B cell (primary cell): ENCODE data around the gene NDC1. TPM values are rescaled to one million over a fixed set of nuclear protein-coding genes. Genes with fewer than 3 reads are reported as not detected.

ENCODE experiments used
- ATAC-seq: fragments of 200-7000 bp; cut with Tn5 transposase; one replicate; pipeline ENCODE4 v1.10.0; 2021; ENCODE audit warnings: low read depth, mild to moderate bottlenecking, moderate number of reproducible peaks, moderate library complexity
- CTCF ChIA-PET: fragments of 350-600 bp; sonication (Branson Sonifier 250); formaldehyde crosslinking; loops from one replicate; lab custom pipeline; 2021; ENCODE audit warnings: antibody characterized with exemption, inconsistent platforms; lab: Charles Lee
- POLR2A ChIA-PET: fragments of 350-600 bp; sonication (Branson Sonifier 250); formaldehyde crosslinking; loops from one replicate; lab custom pipeline; 2021; ENCODE audit warnings: antibody characterized with exemption; lab: Charles Lee
- DNase-seq: peaks from one replicate; pipeline ENCODE4 v3.0.0; 2013
- H2AFZ ChIP-seq: 2 replicates; pipeline ENCODE4 v1.6.1; 2012; ENCODE audit warnings: mild to moderate bottlenecking, low read depth, low read length; ENCODE audit not compliant: insufficient read depth, poor library complexity, severe bottlenecking
- H3K27ac ChIP-seq, 2 donors: 1 replicate in 1 of 2; 2 replicates in 1 of 2; pipeline ENCODE4 v1.5.1; 2012 to 2013; ENCODE audit warnings: low read length in 2 of 2, mild to moderate bottlenecking in 2 of 2, moderate library complexity in 1 of 2
- H3K27me3 ChIP-seq, 4 experiments: fragments of 200-600 bp in 1 of 4; sonication (generic) in 1 of 4; replicated peaks in 1 of 4; 1 replicate in 2 of 4; 2 replicates in 2 of 4; pipeline versions ENCODE4 v1.6.1 to v1.7.0; 2013 to 2016; ENCODE audit warnings: low read length in 3 of 4, mild to moderate bottlenecking in 2 of 4, mixed read lengths in 1 of 4, moderate library complexity in 1 of 4; ENCODE audit not compliant: insufficient read depth in 4 of 4, control insufficient read depth in 3 of 4; ENCODE audit errors: control extremely low read depth in 1 of 4
- H3K36me3 ChIP-seq, 2 experiments: replicated peaks in 1 of 2; 1 replicate in 1 of 2; 2 replicates in 1 of 2; pipeline versions ENCODE4 v1.6.1 to v1.7.1; 2013; ENCODE audit warnings: low read length in 1 of 2; ENCODE audit not compliant: insufficient read depth in 2 of 2, control insufficient read depth in 1 of 2; ENCODE audit errors: control extremely low read depth in 1 of 2, extremely low read depth in 1 of 2
- H3K4me1 ChIP-seq, 2 donors: fragments of 200-600 bp in 1 of 2; sonication (generic) in 1 of 2; 1 replicate in 1 of 2; 2 replicates in 1 of 2; pipeline versions ENCODE4 v1.5.1 to v1.6.1; 2013 to 2017; ENCODE audit warnings: low read length in 2 of 2; ENCODE audit not compliant: control insufficient read depth in 2 of 2, insufficient read depth in 2 of 2
- H3K4me2 ChIP-seq: replicated peaks from 2 replicates; pipeline ENCODE3; 2012; ENCODE audit warnings: mild to moderate bottlenecking, low read depth, low read length; ENCODE audit not compliant: poor library complexity, severe bottlenecking
- H3K4me3 ChIP-seq, 5 experiments: fragments of 200-600 bp in 1 of 5; sonication (generic) in 1 of 5; 1 replicate in 3 of 5; 2 replicates in 2 of 5; pipeline versions ENCODE4 v1.5.1 to v1.7.0; 2011 to 2016; ENCODE audit warnings: low read length in 4 of 5, mild to moderate bottlenecking in 4 of 5, low read depth in 2 of 5, control low read depth in 1 of 5, moderate library complexity in 1 of 5; ENCODE audit not compliant: insufficient read depth in 1 of 5; ENCODE audit errors: control extremely low read depth in 1 of 5, extremely low read depth in 1 of 5
- H3K79me2 ChIP-seq: fragments of 200-600 bp; sonication (generic); one replicate; pipeline ENCODE4 v1.6.0; 2016; ENCODE audit warnings: low read length; ENCODE audit not compliant: control insufficient read depth, insufficient read depth
- H3K9ac ChIP-seq: fragments of 200-600 bp; sonication (generic); 2 replicates; pipeline ENCODE4 v1.6.1; 2017; ENCODE audit warnings: mild to moderate bottlenecking, low read length, moderate library complexity
- H3K9me3 ChIP-seq, 3 donors: one replicate each; pipeline versions ENCODE4 v1.6.1 to v1.7.1; 2013; ENCODE audit warnings: low read length in 2 of 3; ENCODE audit not compliant: control insufficient read depth in 2 of 3, insufficient read depth in 1 of 3; ENCODE audit errors: control extremely low read depth in 1 of 3
- H4K20me1 ChIP-seq: 2 replicates; pipeline ENCODE4 v1.6.0; 2012; ENCODE audit warnings: mild to moderate bottlenecking, low read length; ENCODE audit not compliant: insufficient read depth, control insufficient read depth, poor library complexity, severe bottlenecking
- H3K27ac Mint-ChIP-seq: one replicate; pipeline ENCODE4 v1.8.0; 2021; ENCODE audit warnings: mixed read lengths
- H3K27me3 Mint-ChIP-seq: one replicate; pipeline ENCODE4 v1.8.0; 2021; ENCODE audit warnings: mixed read lengths
- H3K4me1 Mint-ChIP-seq: one replicate; pipeline ENCODE4 v1.8.0; 2021; ENCODE audit warnings: mixed read lengths
- H3K4me3 Mint-ChIP-seq: one replicate; pipeline ENCODE4 v1.8.0; 2021; ENCODE audit warnings: mixed read lengths
- H3K9me3 Mint-ChIP-seq: one replicate; pipeline ENCODE4 v1.8.0; 2022; ENCODE audit warnings: mixed read lengths; ENCODE audit not compliant: insufficient read depth
- CTCF ChIP-seq: fragments of 200-600 bp; IDR thresholded peaks from one replicate; pipeline ENCODE4 v1.8.0; 2022; ENCODE audit warnings: antibody characterized with exemption, mild to moderate bottlenecking
- EZH2 ChIP-seq: IDR thresholded peaks from 2 replicates; pipeline ENCODE4 v1.6.1; 2012; ENCODE audit warnings: borderline replicate concordance, low read depth, mild to moderate bottlenecking, moderate library complexity, low read length; ENCODE audit not compliant: insufficient read depth, poor library complexity, severe bottlenecking
- WGBS: methylation state at CpG from one replicate; pipeline ENCODE4 v1.1.5; 2013; ENCODE audit warnings: missing lambda C conversion rate; ENCODE audit not compliant: insufficient coverage; 5-methylcytosine and 5-hydroxymethylcytosine counted together
- intact Hi-C: fragments of 100-400 bp; cut with micrococcal nuclease; formaldehyde crosslinking; loops from one replicate; pipeline ENCODE4 v1.10.0; 2022
- polyA plus RNA-seq: library from polyadenylated mRNA; depleted of rRNA; stranded (reverse); fragments of >200 nt; gene quantifications from 2 replicates; pipeline ENCODE4 v1.2.3, GENCODE V29; 2012
- total RNA-seq, 2 donors: library from RNA; stranded (reverse); fragments of 120-200 nt in 1 of 2; gene quantifications; 1 replicate in 1 of 2; 2 replicates in 1 of 2; pipeline versions ENCODE4 v1.2.3 to v1.2.4, GENCODE V29; 2013 to 2022

The NDC1 gene
- total and polyA plus RNA-seq, 2 donors (not counting 1 experiment from before 2014, with no cell fraction given): 5.0 to 12.0 TPM

GRCh38 chr1:53721088-53721487 is 117.0 kb downstream of the NDC1 start:
- Mint-ChIP-seq H3K4me3 (no peak overlapping the region), H3K9me3 (no peaks in the 10 kb centered on the region), H3K27me3 (peaks cover 14% of the 10 kb centered on the region), H3K27ac (no peak overlapping the region), H3K4me1 (no peaks in the 10 kb centered on the region)
- no peaks in the 10 kb centered on the region for H3K79me2 ChIP-seq
- ChIA-PET POLR2A (no interaction called here), CTCF (no interaction called here)
- H3K27me3 ChIP-seq: peaks cover 0 to 3% (median 0%) of the 10 kb centered on the region in 4 experiments
- H3K4me1 ChIP-seq: no peaks in the 10 kb centered on the region
- DNase-seq (no peak), ATAC-seq (no peak)
- H3K36me3 ChIP-seq: no peaks in the 10 kb centered on the region
- H3K9me3 ChIP-seq: no peaks in the 10 kb centered on the region
- intact Hi-C loops: no loop called here
- H2AFZ ChIP-seq: no peak overlapping the region
- H3K4me3 ChIP-seq: no peak overlapping the region
- H3K27ac ChIP-seq: no peak overlapping the region
- no peaks in the 10 kb centered on the region for H4K20me1 ChIP-seq
- 100% methylated on average over 2 of the region's 4 CpGs for WGBS
- H3K9ac ChIP-seq: no peak overlapping the region
- H3K4me2 ChIP-seq: no peak overlapping the region
- TF ChIP-seq CTCF (no peak), EZH2 (no peak)

- no peak overlapping the region for H3K27ac Mint-ChIP-seq
- WGBS: no CpG with 5 or more reads among the region's 2 CpGs
- no peak for DNase-seq
- no peaks in the 10 kb centered on the region for H3K4me1 Mint-ChIP-seq
- H3K27me3 Mint-ChIP-seq: peaks cover 14% of the 10 kb centered on the region
- no peak overlapping the region for H3K9ac ChIP-seq
- no peak for ATAC-seq
- H3K4me3 ChIP-seq: no peak overlapping the region
- TF ChIP-seq EZH2 (no peak), CTCF (no peak)
- H3K27ac ChIP-seq: no peak overlapping the region
- H3K36me3 ChIP-seq: no peaks in the 10 kb centered on the region
- peaks cover 0 to 4% (median 2%) of the 10 kb centered on the region in 4 experiments for H3K27me3 ChIP-seq
- H3K9me3 Mint-ChIP-seq: no peaks in the 10 kb centered on the region
- CTCF ChIA-PET: no interaction called here
- H2AFZ ChIP-seq: no peak overlapping the region
- POLR2A ChIA-PET: no interaction called here
- intact Hi-C loops: no loop called here
- no peaks in the 10 kb centered on the region for H3K79me2 ChIP-seq
- no peaks in the 10 kb centered on the region for H3K4me1 ChIP-seq
- H3K4me2 ChIP-seq: no peak overlapping the region
- no peaks in the 10 kb centered on the region for H3K9me3 ChIP-seq
- no peak overlapping the region for H3K4me3 Mint-ChIP-seq
- no peaks in the 10 kb centered on the region for H4K20me1 ChIP-seq
These were observed 118.6 kb downstream of the NDC1 start for GRCh38 chr1:53719469-53719868.
